ENCODE results near the gene UNC80. TPM values are rescaled to one million over a fixed set of nuclear protein-coding genes. Genes with fewer than 3 reads are reported as not detected.

UNC80 gene
- polyA plus RNA-seq, 1 of the 3 experiments (the other 2 are of a cell fraction): 0.59 TPM

DNA sequence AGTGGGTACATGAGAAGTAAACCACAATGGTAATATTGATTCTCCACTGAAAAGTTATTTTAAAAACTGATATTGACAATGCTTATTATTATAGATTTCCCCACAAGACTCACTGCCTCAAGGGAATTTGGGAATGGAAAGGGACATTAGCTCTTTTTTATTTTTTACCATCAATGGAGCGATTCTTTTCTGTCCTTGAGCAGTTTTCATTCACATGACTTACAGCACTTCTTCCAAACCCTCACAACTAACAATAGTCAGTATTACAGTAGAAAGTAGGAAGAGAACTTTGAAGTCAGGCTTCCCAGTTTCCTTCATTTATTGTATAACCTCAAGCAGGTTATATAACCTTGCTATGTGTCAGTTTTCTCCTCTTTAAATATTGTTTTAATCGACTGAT is 4.3 kb upstream of the UNC80 start:
- TF ChIP-seq RXRA (IDR thresholded peaks at IDR 0.05; ENCODE audit: borderline replicate concordance, low read depth) (no peak), TCF12 (IDR thresholded peaks at IDR 0.05) (no peak), RAD21 (IDR thresholded peaks at IDR 0.05; ENCODE audit: low read length) (no peak), RFX5 (IDR thresholded peaks at IDR 0.05; ENCODE audit: low read length) (no peak), NRF1 (IDR thresholded peaks at IDR 0.05; ENCODE audit: low read depth, low read length) (no peak), MEF2A (IDR thresholded peaks at IDR 0.05; ENCODE audit: borderline replicate concordance, low read depth) (no peak), TEAD4 (IDR thresholded peaks at IDR 0.05; ENCODE audit: borderline replicate concordance, insufficient read depth) (no peak), NFIC (IDR thresholded peaks at IDR 0.05; ENCODE audit: borderline replicate concordance) (no peak), JUND (IDR thresholded peaks at IDR 0.05) (no peak), RCOR1 (IDR thresholded peaks at IDR 0.05; ENCODE audit: low read length) (no peak), POLR2AphosphoS5 (IDR thresholded peaks at IDR 0.05; ENCODE audit: low read depth, low read length) (no peak), TAF1 (IDR thresholded peaks at IDR 0.05; ENCODE audit: borderline replicate concordance, low read depth, low read length) (no peak), SMC3 (IDR thresholded peaks at IDR 0.05; ENCODE audit: low read depth, low read length) (no peak)
- TF ChIP-seq, protein P1, sequence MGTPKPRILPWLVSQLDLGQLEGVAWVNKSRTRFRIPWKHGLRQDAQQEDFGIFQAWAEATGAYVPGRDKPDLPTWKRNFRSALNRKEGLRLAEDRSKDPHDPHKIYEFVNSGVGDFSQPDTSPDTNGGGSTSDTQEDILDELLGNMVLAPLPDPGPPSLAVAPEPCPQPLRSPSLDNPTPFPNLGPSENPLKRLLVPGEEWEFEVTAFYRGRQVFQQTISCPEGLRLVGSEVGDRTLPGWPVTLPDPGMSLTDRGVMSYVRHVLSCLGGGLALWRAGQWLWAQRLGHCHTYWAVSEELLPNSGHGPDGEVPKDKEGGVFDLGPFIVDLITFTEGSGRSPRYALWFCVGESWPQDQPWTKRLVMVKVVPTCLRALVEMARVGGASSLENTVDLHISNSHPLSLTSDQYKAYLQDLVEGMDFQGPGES (IDR thresholded peaks at IDR 0.05; ENCODE audit: low read depth, low read length): no peak
- TF ChIP-seq, protein P2, sequence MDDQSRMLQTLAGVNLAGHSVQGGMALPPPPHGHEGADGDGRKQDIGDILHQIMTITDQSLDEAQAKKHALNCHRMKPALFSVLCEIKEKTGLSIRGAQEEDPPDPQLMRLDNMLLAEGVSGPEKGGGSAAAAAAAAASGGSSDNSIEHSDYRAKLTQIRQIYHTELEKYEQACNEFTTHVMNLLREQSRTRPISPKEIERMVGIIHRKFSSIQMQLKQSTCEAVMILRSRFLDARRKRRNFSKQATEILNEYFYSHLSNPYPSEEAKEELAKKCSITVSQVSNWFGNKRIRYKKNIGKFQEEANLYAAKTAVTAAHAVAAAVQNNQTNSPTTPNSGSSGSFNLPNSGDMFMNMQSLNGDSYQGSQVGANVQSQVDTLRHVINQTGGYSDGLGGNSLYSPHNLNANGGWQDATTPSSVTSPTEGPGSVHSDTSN (IDR thresholded peaks at IDR 0.05): no peak
- Histone ChIP-seq H3K4me3 (ENCODE audit: low read depth in 2 of 2, low read length in 1 of 2) (no peak overlapping the region), H2AFZ (ENCODE audit: low read depth) (no peak overlapping the region), H3K9me2 (no peaks in the 10 kb centered on the region), H3K79me2 (ENCODE audit: insufficient read depth) (no peaks in the 10 kb centered on the region), H3K27me3 (ENCODE audit: insufficient read depth) (no peaks in the 10 kb centered on the region; the same call in 1 of the 2 replicates), H3K36me3 (replicated peaks in 1 of 2; ENCODE audit: control insufficient read depth in 1 of 2, insufficient read depth in 2 of 2, low read length in 1 of 2) (no peaks in the 10 kb centered on the region), H3F3A (replicated peaks; ENCODE audit: insufficient read depth) (no peaks in the 10 kb centered on the region), H3K27ac (ENCODE audit: low read depth in 2 of 2, low read length in 1 of 2) (no peak overlapping the region), H3K4me2 (no peak overlapping the region), H3K9me3 (no peaks in the 10 kb centered on the region), H3K4me1 (ENCODE audit: control insufficient read depth in 1 of 2, insufficient read depth in 2 of 2, low read depth in 1 of 2, low read length in 1 of 2) (no peaks in the 10 kb centered on the region; a peak in 1 of 4 replicates), H4K20me1 (ENCODE audit: insufficient read depth) (no peaks in the 10 kb centered on the region), H3K9ac (no peak overlapping the region)
- CTCF ChIA-PET: interaction anchor here (0.9 kb wide), 1 partner anchor 54 kb away, joined by 3 read pairs; no protein-coding TSS in a partner anchor
- POLR2A ChIA-PET: no interaction called here
- 20% methylated on average over 2 of the region's 2 CpGs for WGBS (ENCODE audit: low lambda C conversion rate)
- DNase-seq: no peak

DNA sequence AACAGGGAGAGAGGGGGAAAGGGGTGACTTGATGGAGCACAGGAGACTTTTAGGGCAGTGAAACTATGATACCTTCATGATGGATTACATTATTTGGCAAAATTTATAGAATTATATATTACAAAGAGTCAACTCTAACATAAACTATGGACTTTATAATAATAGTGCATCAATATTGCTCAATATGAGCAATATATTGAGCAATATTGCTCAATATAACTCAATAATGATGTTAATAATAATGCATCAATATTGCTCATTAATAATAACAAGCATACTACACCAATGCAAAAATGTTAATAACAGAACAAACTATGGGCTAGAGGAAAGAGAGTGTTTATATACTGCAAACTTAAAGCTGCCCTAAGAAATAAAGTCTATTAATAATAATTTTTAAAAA is 3.1 kb upstream of the UNC80 start:
- H3K4me1 ChIP-seq (ENCODE audit: control insufficient read depth in 1 of 2, insufficient read depth in 2 of 2, low read depth in 1 of 2, low read length in 1 of 2): peaks cover 0 to 4% of the 10 kb centered on the region in 2 experiments; a peak in 2 of 4 replicates
- ChIA-PET CTCF (interaction anchor here (0.9 kb wide), 2 partner anchors 55 to 396 kb away, joined by 3 read pairs; no protein-coding TSS in a partner anchor), POLR2A (no interaction called here)
- no peaks in the 10 kb centered on the region for H3K9me2 ChIP-seq
- no peak overlapping the region for H3K4me2 ChIP-seq
- no peaks in the 10 kb centered on the region for H3K79me2 ChIP-seq (ENCODE audit: insufficient read depth)
- no peaks in the 10 kb centered on the region; the same call in 1 of the 2 replicates for H3K27me3 ChIP-seq (ENCODE audit: insufficient read depth)
- no peak for DNase-seq
- H4K20me1 ChIP-seq (ENCODE audit: insufficient read depth): no peaks in the 10 kb centered on the region
- no peaks in the 10 kb centered on the region for H3K36me3 ChIP-seq (replicated peaks in 1 of 2; ENCODE audit: control insufficient read depth in 1 of 2, insufficient read depth in 2 of 2, low read length in 1 of 2)
- H2AFZ ChIP-seq (ENCODE audit: low read depth): no peak overlapping the region
- H3K9me3 ChIP-seq: no peaks in the 10 kb centered on the region
- TF ChIP-seq TEAD4 (IDR thresholded peaks at IDR 0.05; ENCODE audit: borderline replicate concordance, insufficient read depth) (no peak), GATA2 (CRISPR knock-in tag; IDR thresholded peaks at IDR 0.05) (no peak), EP300 (IDR thresholded peaks at IDR 0.05; ENCODE audit: borderline replicate concordance in 1 of 2, low read depth in 1 of 2, low read length in 1 of 2) (no peak), TCF12 (IDR thresholded peaks at IDR 0.05) (no peak), RAD21 (IDR thresholded peaks at IDR 0.05; ENCODE audit: low read length) (no peak), JUND (IDR thresholded peaks at IDR 0.05) (no peak), NRF1 (IDR thresholded peaks at IDR 0.05; ENCODE audit: low read depth, low read length) (no peak), ELF1 (IDR thresholded peaks at IDR 0.05) (no peak), POLR2AphosphoS5 (IDR thresholded peaks at IDR 0.05; ENCODE audit: low read depth, low read length) (no peak)
- TF ChIP-seq, protein P3, sequence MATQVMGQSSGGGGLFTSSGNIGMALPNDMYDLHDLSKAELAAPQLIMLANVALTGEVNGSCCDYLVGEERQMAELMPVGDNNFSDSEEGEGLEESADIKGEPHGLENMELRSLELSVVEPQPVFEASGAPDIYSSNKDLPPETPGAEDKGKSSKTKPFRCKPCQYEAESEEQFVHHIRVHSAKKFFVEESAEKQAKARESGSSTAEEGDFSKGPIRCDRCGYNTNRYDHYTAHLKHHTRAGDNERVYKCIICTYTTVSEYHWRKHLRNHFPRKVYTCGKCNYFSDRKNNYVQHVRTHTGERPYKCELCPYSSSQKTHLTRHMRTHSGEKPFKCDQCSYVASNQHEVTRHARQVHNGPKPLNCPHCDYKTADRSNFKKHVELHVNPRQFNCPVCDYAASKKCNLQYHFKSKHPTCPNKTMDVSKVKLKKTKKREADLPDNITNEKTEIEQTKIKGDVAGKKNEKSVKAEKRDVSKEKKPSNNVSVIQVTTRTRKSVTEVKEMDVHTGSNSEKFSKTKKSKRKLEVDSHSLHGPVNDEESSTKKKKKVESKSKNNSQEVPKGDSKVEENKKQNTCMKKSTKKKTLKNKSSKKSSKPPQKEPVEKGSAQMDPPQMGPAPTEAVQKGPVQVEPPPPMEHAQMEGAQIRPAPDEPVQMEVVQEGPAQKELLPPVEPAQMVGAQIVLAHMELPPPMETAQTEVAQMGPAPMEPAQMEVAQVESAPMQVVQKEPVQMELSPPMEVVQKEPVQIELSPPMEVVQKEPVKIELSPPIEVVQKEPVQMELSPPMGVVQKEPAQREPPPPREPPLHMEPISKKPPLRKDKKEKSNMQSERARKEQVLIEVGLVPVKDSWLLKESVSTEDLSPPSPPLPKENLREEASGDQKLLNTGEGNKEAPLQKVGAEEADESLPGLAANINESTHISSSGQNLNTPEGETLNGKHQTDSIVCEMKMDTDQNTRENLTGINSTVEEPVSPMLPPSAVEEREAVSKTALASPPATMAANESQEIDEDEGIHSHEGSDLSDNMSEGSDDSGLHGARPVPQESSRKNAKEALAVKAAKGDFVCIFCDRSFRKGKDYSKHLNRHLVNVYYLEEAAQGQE (IDR thresholded peaks at IDR 0.05; ENCODE audit: low read depth, low read length): no peak
- TF ChIP-seq, protein P2 (IDR thresholded peaks at IDR 0.05): no peak
- no peak overlapping the region for H3K4me3 ChIP-seq (ENCODE audit: low read depth in 2 of 2, low read length in 1 of 2)
- no peak overlapping the region for H3K9ac ChIP-seq
- no peak overlapping the region for H3K27ac ChIP-seq (ENCODE audit: low read depth in 2 of 2, low read length in 1 of 2)
- no peaks in the 10 kb centered on the region for H3F3A ChIP-seq (replicated peaks; ENCODE audit: insufficient read depth)
